ENCODE measurements around the gene ZNF451.
"Not testable (repeated sequence)": the region's sequence is repeated elsewhere in the genome, so short reads cannot be mapped to it uniquely, and the experiment has no call there.

Gene ZNF451

DNA sequence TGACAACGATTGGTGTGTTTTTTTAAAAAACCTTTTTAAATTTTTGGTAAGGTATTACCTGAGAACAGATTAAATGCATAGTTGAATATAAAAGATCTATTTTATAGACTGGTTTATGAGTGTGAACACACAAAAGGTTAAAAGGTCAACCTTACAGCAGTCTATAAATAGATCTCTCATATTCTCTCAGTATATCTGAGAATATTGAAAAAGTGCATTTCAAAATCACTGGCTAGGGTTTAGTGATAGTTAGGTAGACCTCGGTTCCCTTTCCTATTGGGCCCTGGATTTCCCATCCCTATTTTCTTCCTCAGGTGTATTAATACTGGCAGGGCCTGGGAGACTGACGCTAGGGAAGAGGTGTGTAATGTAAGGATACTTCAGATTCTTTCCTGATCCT lies 723 bp upstream of the ZNF451 start:
- no peak for DNase-seq
- peak overlapping the region; percentile 49 for H3K4me3 ChIP-seq (ENCODE audit: insufficient read depth, low read depth, low read length, poor library complexity, severe bottlenecking)
- H3K36me3 ChIP-seq (ENCODE audit: control insufficient read depth, insufficient read depth, low read length), result no peaks in the 10 kb centered on the region
- H3K9me3 ChIP-seq (ENCODE audit: control insufficient read depth, low read length), result no peaks in the 10 kb centered on the region
- H3K27ac ChIP-seq (ENCODE audit: insufficient read depth, low read length, poor library complexity, severe bottlenecking), result peak overlapping the region; percentile 31
- H3K27me3 ChIP-seq (replicated peaks; ENCODE audit: control insufficient read depth, insufficient read depth, low read length, poor library complexity, severe bottlenecking), result no peaks in the 10 kb centered on the region
- H3K4me1 ChIP-seq (ENCODE audit: control insufficient read depth, insufficient read depth, low read length, poor library complexity, severe bottlenecking), result peaks cover 10% of the 10 kb centered on the region

DNA sequence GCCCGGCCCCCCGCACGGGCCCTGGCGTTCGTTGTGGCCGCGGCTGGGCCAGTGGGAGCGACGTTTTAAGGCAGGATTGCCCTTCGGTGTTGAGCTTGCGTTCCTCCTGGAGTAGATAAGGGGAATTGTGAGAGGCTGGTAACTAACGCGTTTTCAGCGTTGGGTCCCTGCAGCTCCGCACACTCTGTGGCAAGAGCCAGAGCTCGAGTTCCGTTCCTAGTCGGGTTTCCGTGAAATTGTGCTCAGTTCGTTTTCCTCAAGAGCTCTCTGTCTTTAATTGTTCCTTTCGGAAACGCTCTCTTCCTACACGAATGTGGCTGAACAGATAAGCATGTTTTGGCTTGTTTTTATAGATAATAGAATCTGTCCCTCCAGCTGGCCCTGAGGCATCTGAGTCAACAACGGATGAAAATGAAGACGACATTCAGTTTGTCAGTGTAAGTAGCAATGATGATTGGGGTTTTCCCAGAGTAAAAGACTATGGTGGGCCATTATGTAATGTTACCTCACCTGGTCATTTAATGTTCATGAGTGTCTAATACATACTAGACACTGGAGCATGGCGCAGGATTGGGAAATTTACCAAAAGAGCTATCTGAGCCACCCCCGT lies 575 bp downstream of the ZNF451 start:
- Histone ChIP-seq H3K4me1 (ENCODE audit: control insufficient read depth, insufficient read depth, low read length, poor library complexity, severe bottlenecking) (peaks cover 10% of the 10 kb centered on the region), H3K4me3 (ENCODE audit: insufficient read depth, low read depth, low read length, poor library complexity, severe bottlenecking) (peak overlapping the region; percentile 49)
- not testable (repeated sequence) for H3K27ac ChIP-seq (ENCODE audit: insufficient read depth, low read length, poor library complexity, severe bottlenecking); H3K9me3 ChIP-seq (ENCODE audit: control insufficient read depth, low read length); H3K36me3 ChIP-seq (ENCODE audit: control insufficient read depth, insufficient read depth, low read length); H3K27me3 ChIP-seq (replicated peaks; ENCODE audit: control insufficient read depth, insufficient read depth, low read length, poor library complexity, severe bottlenecking); DNase-seq

DNA sequence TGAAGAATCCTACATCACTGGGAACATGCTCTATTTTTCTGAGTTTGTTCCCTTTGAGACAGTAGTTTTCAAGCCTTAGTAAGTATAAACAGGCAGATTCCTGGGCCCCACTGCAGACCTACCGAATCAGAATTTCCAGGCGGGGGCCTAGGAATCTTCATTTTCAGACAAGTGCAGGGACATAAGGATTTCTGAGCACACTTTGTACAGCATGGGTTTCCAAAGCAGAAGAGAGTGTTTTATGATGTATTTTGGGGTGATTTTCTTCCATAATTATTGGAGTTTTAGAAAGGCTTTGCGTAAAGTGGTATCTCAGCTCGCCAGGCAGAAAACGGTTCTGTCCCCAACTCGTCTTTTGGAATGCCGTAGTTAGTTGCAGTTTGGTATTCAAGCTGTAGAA lies 1.4 kb downstream of the ZNF451 start:
- peaks cover 10% of the 10 kb centered on the region for H3K4me1 ChIP-seq (ENCODE audit: control insufficient read depth, insufficient read depth, low read length, poor library complexity, severe bottlenecking)
- not testable (repeated sequence) for H3K9me3 ChIP-seq (ENCODE audit: control insufficient read depth, low read length); H3K4me3 ChIP-seq (ENCODE audit: insufficient read depth, low read depth, low read length, poor library complexity, severe bottlenecking); H3K36me3 ChIP-seq (ENCODE audit: control insufficient read depth, insufficient read depth, low read length); H3K27ac ChIP-seq (ENCODE audit: insufficient read depth, low read length, poor library complexity, severe bottlenecking); H3K27me3 ChIP-seq (replicated peaks; ENCODE audit: control insufficient read depth, insufficient read depth, low read length, poor library complexity, severe bottlenecking); DNase-seq

DNA sequence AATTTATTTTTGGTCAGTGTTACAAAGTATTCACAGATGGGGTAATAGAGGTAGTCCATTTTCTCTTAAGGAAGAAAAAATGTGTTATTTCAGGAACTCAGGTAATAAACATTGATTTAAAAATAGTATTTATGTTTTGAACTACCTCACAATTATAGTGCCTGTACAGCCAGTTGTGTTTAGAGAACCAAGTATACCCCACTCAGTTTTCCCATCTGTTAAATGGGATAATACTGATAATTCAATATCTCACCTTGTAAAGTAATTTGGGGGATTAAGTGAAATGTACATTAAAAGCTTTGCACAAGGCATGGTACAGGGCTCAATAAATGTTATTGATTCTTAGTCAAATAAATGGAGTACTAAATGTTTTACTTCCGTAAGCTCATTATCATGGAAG lies 4.7 kb downstream of the ZNF451 start:
- H3K9me3 ChIP-seq (ENCODE audit: control insufficient read depth, low read length), result no peaks in the 10 kb centered on the region
- no peak overlapping the region for H3K4me3 ChIP-seq (ENCODE audit: insufficient read depth, low read depth, low read length, poor library complexity, severe bottlenecking)
- DNase-seq, result no peak

DNA sequence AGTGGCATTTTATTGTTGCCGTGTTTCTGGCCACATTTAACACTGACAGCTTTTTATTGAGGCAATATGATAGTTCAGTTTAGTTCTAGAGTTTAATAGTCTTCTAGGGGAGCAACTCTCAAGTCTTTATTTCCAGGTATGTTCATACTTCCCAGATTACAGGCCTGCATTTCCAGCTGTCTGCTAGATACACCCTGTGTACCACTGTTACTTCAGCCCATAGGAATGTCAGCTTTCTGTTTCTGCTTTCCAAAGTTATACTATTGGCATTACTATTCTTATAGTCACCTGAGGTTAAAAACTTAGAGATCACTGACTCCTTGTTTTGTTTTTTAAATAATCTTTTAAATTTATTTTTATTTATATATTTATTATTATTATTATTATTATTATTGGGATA lies 7.6 kb downstream of the ZNF451 start:
- no peak overlapping the region for H3K4me3 ChIP-seq (ENCODE audit: insufficient read depth, low read depth, low read length, poor library complexity, severe bottlenecking)
- H3K36me3 ChIP-seq (ENCODE audit: control insufficient read depth, insufficient read depth, low read length), result peaks cover 45% of the 10 kb centered on the region
- DNase-seq, result no peak
- no peaks in the 10 kb centered on the region for H3K27me3 ChIP-seq (replicated peaks; ENCODE audit: control insufficient read depth, insufficient read depth, low read length, poor library complexity, severe bottlenecking)
- no peaks in the 10 kb centered on the region for H3K9me3 ChIP-seq (ENCODE audit: control insufficient read depth, low read length)
- H3K27ac ChIP-seq (ENCODE audit: insufficient read depth, low read length, poor library complexity, severe bottlenecking), result no peak overlapping the region
- H3K4me1 ChIP-seq (ENCODE audit: control insufficient read depth, insufficient read depth, low read length, poor library complexity, severe bottlenecking), result peaks cover 4% of the 10 kb centered on the region

More for the DNA sequence above, 4.7 kb downstream of the ZNF451 start:
- Histone ChIP-seq H3K36me3 (ENCODE audit: control insufficient read depth, insufficient read depth, low read length) (peaks cover 16% of the 10 kb centered on the region), H3K27me3 (replicated peaks; ENCODE audit: control insufficient read depth, insufficient read depth, low read length, poor library complexity, severe bottlenecking) (no peaks in the 10 kb centered on the region), H3K27ac (ENCODE audit: insufficient read depth, low read length, poor library complexity, severe bottlenecking) (no peak overlapping the region), H3K4me1 (ENCODE audit: control insufficient read depth, insufficient read depth, low read length, poor library complexity, severe bottlenecking) (peaks cover 10% of the 10 kb centered on the region)

DNA sequence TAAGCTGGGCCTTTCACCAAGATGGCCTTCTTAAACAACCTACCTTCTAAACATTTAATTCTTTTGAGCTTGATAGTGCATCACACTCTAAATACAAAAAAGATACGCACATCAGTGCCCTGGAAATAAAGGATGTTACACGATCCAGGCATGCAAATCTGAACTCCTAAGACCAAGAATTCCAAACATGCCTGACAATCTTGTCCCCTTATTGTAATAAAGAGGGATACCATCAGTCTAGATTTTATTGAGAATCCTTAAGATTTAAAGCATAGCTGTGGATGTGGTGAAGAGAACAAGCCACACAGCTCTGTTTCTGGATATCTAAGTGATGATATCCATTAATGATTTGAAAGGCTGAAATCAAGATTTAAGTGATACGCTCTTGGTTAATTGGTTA lies 13.0 kb downstream of the ZNF451 start:
- Histone ChIP-seq H3K4me1 (ENCODE audit: control insufficient read depth, insufficient read depth, low read length, poor library complexity, severe bottlenecking) (no peaks in the 10 kb centered on the region), H3K4me3 (ENCODE audit: insufficient read depth, low read depth, low read length, poor library complexity, severe bottlenecking) (no peak overlapping the region), H3K27me3 (replicated peaks; ENCODE audit: control insufficient read depth, insufficient read depth, low read length, poor library complexity, severe bottlenecking) (no peaks in the 10 kb centered on the region), H3K36me3 (ENCODE audit: control insufficient read depth, insufficient read depth, low read length) (peaks cover 59% of the 10 kb centered on the region), H3K27ac (ENCODE audit: insufficient read depth, low read length, poor library complexity, severe bottlenecking) (no peak overlapping the region), H3K9me3 (ENCODE audit: control insufficient read depth, low read length) (no peaks in the 10 kb centered on the region)
- no peak for DNase-seq

DNA sequence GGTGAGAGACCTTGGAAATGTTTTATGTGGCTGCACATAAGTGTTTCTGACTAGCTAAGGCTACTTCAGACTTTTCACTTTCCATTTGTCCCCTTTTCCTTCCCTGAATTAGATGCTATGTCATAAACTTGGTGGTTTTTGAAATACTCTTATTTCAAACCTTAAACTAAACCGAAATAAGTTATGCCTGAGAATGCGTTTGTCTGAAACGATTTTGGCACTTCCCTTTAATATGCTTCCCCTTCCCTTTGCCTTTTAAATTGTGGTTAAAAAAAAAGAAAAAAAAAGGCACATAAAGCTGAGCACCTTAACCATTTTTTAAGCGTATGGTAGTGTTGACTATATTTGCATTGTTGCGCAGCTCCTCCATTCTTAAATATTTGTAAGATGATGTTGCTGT lies 14.3 kb downstream of the ZNF451 start:
- Histone ChIP-seq H3K27ac (ENCODE audit: insufficient read depth, low read length, poor library complexity, severe bottlenecking) (no peak overlapping the region), H3K36me3 (ENCODE audit: control insufficient read depth, insufficient read depth, low read length) (peaks cover 47% of the 10 kb centered on the region), H3K4me1 (ENCODE audit: control insufficient read depth, insufficient read depth, low read length, poor library complexity, severe bottlenecking) (no peaks in the 10 kb centered on the region), H3K27me3 (replicated peaks; ENCODE audit: control insufficient read depth, insufficient read depth, low read length, poor library complexity, severe bottlenecking) (no peaks in the 10 kb centered on the region), H3K9me3 (ENCODE audit: control insufficient read depth, low read length) (no peaks in the 10 kb centered on the region), H3K4me3 (ENCODE audit: insufficient read depth, low read depth, low read length, poor library complexity, severe bottlenecking) (no peak overlapping the region)
- no peak for DNase-seq

DNA sequence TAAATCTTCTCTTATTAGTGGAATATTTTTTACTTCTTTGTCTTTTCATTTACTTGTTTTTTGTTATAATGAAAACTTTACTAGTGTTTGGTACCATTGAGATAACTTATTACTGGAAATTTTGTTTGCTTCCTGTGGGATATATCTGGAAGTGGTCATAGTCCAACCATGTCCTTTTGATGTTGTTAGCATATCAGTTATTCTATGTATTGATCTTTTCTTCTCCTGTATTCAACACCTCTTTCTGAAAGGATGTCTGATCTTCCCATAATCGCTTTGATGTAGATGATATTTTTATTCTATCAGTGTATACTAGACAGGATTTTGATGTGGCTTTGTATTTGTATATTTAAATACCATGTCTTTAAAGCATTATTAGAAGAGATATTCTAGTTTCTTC lies 17.0 kb downstream of the ZNF451 start:
- Histone ChIP-seq H3K4me1 (ENCODE audit: control insufficient read depth, insufficient read depth, low read length, poor library complexity, severe bottlenecking) (no peaks in the 10 kb centered on the region), H3K27me3 (replicated peaks; ENCODE audit: control insufficient read depth, insufficient read depth, low read length, poor library complexity, severe bottlenecking) (no peaks in the 10 kb centered on the region), H3K27ac (ENCODE audit: insufficient read depth, low read length, poor library complexity, severe bottlenecking) (no peak overlapping the region), H3K4me3 (ENCODE audit: insufficient read depth, low read depth, low read length, poor library complexity, severe bottlenecking) (no peak overlapping the region), H3K9me3 (ENCODE audit: control insufficient read depth, low read length) (no peaks in the 10 kb centered on the region), H3K36me3 (ENCODE audit: control insufficient read depth, insufficient read depth, low read length) (peaks cover 20% of the 10 kb centered on the region)
- no peak for DNase-seq

DNA sequence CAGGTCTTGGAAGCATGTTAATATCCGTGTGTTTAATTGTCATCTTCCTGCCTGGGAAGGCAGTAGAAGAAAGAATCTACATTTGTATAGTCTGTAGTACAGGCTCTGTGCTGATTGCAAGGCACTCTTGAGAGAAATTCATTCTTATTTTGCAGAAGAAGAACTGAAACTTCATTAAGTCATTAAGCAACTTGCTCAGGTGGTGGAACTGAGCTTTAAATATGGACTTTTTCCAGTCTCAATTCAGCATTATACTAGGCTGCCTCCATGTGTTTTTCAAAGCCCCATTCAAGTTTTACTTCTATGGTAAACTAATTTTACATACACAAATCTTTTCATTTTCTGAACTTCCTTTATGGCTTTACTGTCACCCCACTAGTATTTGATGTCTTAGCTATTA lies 18.7 kb downstream of the ZNF451 start:
- Histone ChIP-seq H3K9me3 (ENCODE audit: control insufficient read depth, low read length) (no peaks in the 10 kb centered on the region), H3K4me1 (ENCODE audit: control insufficient read depth, insufficient read depth, low read length, poor library complexity, severe bottlenecking) (no peaks in the 10 kb centered on the region), H3K27ac (ENCODE audit: insufficient read depth, low read length, poor library complexity, severe bottlenecking) (no peak overlapping the region), H3K4me3 (ENCODE audit: insufficient read depth, low read depth, low read length, poor library complexity, severe bottlenecking) (no peak overlapping the region), H3K27me3 (replicated peaks; ENCODE audit: control insufficient read depth, insufficient read depth, low read length, poor library complexity, severe bottlenecking) (no peaks in the 10 kb centered on the region), H3K36me3 (ENCODE audit: control insufficient read depth, insufficient read depth, low read length) (peaks cover 7% of the 10 kb centered on the region)
- DNase-seq, result no peak

DNA sequence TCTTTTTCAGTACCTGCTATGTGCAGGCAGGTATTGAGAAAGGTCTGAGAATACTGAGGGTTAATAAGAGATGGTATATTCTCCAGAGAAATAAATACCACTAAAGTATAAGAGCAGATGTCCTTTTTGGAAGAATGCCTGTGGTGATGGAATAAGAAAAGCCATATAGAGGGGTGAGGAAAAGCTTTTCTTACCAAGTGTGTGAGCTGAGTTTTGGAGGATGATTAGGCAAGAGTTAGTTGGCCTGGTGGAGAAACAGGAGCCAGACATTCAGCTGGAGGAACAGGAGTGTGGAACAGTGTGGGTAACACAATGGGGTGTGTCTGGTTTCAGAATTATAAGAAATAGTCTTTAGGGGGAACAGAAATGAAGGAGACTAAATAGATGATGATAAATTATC lies 19.9 kb downstream of the ZNF451 start:
- no peak for DNase-seq
- Histone ChIP-seq H3K27ac (ENCODE audit: insufficient read depth, low read length, poor library complexity, severe bottlenecking) (no peak overlapping the region), H3K4me1 (ENCODE audit: control insufficient read depth, insufficient read depth, low read length, poor library complexity, severe bottlenecking) (no peaks in the 10 kb centered on the region), H3K4me3 (ENCODE audit: insufficient read depth, low read depth, low read length, poor library complexity, severe bottlenecking) (no peak overlapping the region), H3K9me3 (ENCODE audit: control insufficient read depth, low read length) (no peaks in the 10 kb centered on the region), H3K36me3 (ENCODE audit: control insufficient read depth, insufficient read depth, low read length) (no peaks in the 10 kb centered on the region), H3K27me3 (replicated peaks; ENCODE audit: control insufficient read depth, insufficient read depth, low read length, poor library complexity, severe bottlenecking) (no peaks in the 10 kb centered on the region)
